ENCODE results near the gene TMCC3. TPM values are rescaled to one million over a fixed set of nuclear protein-coding genes. Genes with fewer than 3 reads are reported as not detected.

The TMCC3 gene
- total and polyA plus RNA-seq, 7 donors: 10.6 to 61.6 (median 21.2) TPM

- Histone ChIP-seq H3K4me1 (peaks cover 5% of the 10 kb centered on the region), H3K36me3 (ENCODE audit: insufficient read depth in 1 of 2, low read depth in 1 of 2) (no peaks in the 10 kb centered on the region), H3K4me3 (no peak overlapping the region), H3K27ac (no peak overlapping the region), H3K9me3 (no peaks in the 10 kb centered on the region), H3K27me3 (ENCODE audit: insufficient read depth in 3 of 3, low read length in 2 of 3) (no peaks in the 10 kb centered on the region)
- WGBS, 3 donors: 78 to 83% (median 80%) methylated on average over 4 of the region's 4 CpGs
- ATAC-seq: no peak
- intact Hi-C loops (cut with DNase I): no loop called here
- no peak for TF ChIP-seq CTCF (IDR thresholded peaks at IDR 0.05)
- DNase-seq: no peak
Observed at GRCh38 chr12:94663071-94663470, 12.7 kb upstream of the TMCC3 start.

GRCh38 chr12:94660436-94660835 is 10.1 kb upstream of the TMCC3 start:
- TF ChIP-seq CTCF (IDR thresholded peaks at IDR 0.05): no peak
- WGBS, 3 donors: 78 to 88% (median 81%) methylated on average over 3 of the region's 3 CpGs
- DNase-seq (no peak), ATAC-seq (no peak)
- peaks cover 5% of the 10 kb centered on the region for H3K4me1 ChIP-seq
- H3K9me3 ChIP-seq: no peaks in the 10 kb centered on the region
- intact Hi-C loops (cut with DNase I): no loop called here
- H3K4me3 ChIP-seq: no peak overlapping the region
- no peak overlapping the region for H3K27ac ChIP-seq
- H3K27me3 ChIP-seq (ENCODE audit: insufficient read depth in 3 of 3, low read length in 2 of 3): no peaks in the 10 kb centered on the region
- no peaks in the 10 kb centered on the region for H3K36me3 ChIP-seq (ENCODE audit: insufficient read depth in 1 of 2, low read depth in 1 of 2)

GRCh38 chr12:94659346-94659930 is 9.1 kb upstream of the TMCC3 start:
- intact Hi-C loops (cut with DNase I): loop anchor here in 1 of 2 donors (5.0 kb wide), 1 partner anchor 38 kb away; no protein-coding TSS in a partner anchor
- 81 to 88% (median 86%) methylated on average over 3 of the region's 3 CpGs for WGBS, 3 donors

GRCh38 chr12:94658931-94659330 is 8.6 kb upstream of the TMCC3 start:
- Histone ChIP-seq H3K27me3 (ENCODE audit: insufficient read depth in 3 of 3, low read length in 2 of 3) (no peaks in the 10 kb centered on the region), H3K4me1 (peaks cover 5% of the 10 kb centered on the region), H3K4me3 (no peak overlapping the region), H3K36me3 (ENCODE audit: insufficient read depth in 1 of 2, low read depth in 1 of 2) (no peaks in the 10 kb centered on the region), H3K9me3 (no peaks in the 10 kb centered on the region), H3K27ac (no peak overlapping the region)
- intact Hi-C loops (cut with DNase I): loop anchor here in 1 of 2 donors (5.0 kb wide), 1 partner anchor 38 kb away; no protein-coding TSS in a partner anchor
- no peak for DNase-seq
- 13 to 19% (median 15%) methylated on average over 1 of the region's 1 CpG for WGBS, 3 donors
- ATAC-seq: no peak
- TF ChIP-seq CTCF (IDR thresholded peaks at IDR 0.05): no peak

More at GRCh38 chr12:94659346-94659930, 9.1 kb upstream of the TMCC3 start:
- no peaks in the 10 kb centered on the region for H3K36me3 ChIP-seq (ENCODE audit: insufficient read depth in 1 of 2, low read depth in 1 of 2)
- no peaks in the 10 kb centered on the region for H3K27me3 ChIP-seq (ENCODE audit: insufficient read depth in 3 of 3, low read length in 2 of 3)
- no peak for TF ChIP-seq CTCF (IDR thresholded peaks at IDR 0.05)
- peaks cover 5% of the 10 kb centered on the region for H3K4me1 ChIP-seq
- no peak overlapping the region for H3K27ac ChIP-seq
- no peak overlapping the region for H3K4me3 ChIP-seq
- no peaks in the 10 kb centered on the region for H3K9me3 ChIP-seq
- no peak for ATAC-seq
- DNase-seq: no peak

GRCh38 chr12:94656556-94656955 is 6.2 kb upstream of the TMCC3 start:
- DNase-seq (no peak), ATAC-seq (peak in 1 of 4 donors; percentile 13)
- Histone ChIP-seq H3K4me3 (no peak overlapping the region), H3K9me3 (no peaks in the 10 kb centered on the region), H3K27me3 (ENCODE audit: insufficient read depth in 3 of 3, low read length in 2 of 3) (no peaks in the 10 kb centered on the region), H3K27ac (peak overlapping the region; percentile 15), H3K4me1 (peaks cover 10% of the 10 kb centered on the region), H3K36me3 (ENCODE audit: insufficient read depth in 1 of 2, low read depth in 1 of 2) (no peaks in the 10 kb centered on the region)
- no peak for TF ChIP-seq CTCF (IDR thresholded peaks at IDR 0.05)
- intact Hi-C loops (cut with DNase I): loop anchor here in 1 of 2 donors (5.0 kb wide), 1 partner anchor 41 kb away; no protein-coding TSS in a partner anchor
- 93 to 98% (median 95%) methylated on average over 4 of the region's 4 CpGs for WGBS, 3 donors
